Naive thymus-derived CD4-positive, alpha-beta T cell (primary cell): ENCODE results near the gene BBS9. TPM values are rescaled to one million over a fixed set of nuclear protein-coding genes. Genes with fewer than 3 reads are reported as not detected.

Experiments used
- ATAC-seq: fragments of 150-1000 bp; cut with Tn5 transposase; 2 replicates; pipeline ENCODE4 v1.10.0; 2021; ENCODE audit warnings: mild to moderate bottlenecking, moderate library complexity
- CTCF ChIA-PET: fragments of 350-600 bp; sonication (Branson Sonifier 250); formaldehyde crosslinking; loops from one replicate; lab custom pipeline; 2021; ENCODE audit warnings: antibody characterized with exemption; lab: Charles Lee
- POLR2A ChIA-PET: fragments of 350-600 bp; sonication (Branson Sonifier 250); formaldehyde crosslinking; loops from one replicate; lab custom pipeline; 2021; ENCODE audit warnings: antibody characterized with exemption, inconsistent platforms; lab: Charles Lee
- DNase-seq, 9 donors: peaks; one replicate each; pipeline versions ENCODE4 v3.0.0 to v3.0.0-alpha.2; 2020 to 2022; ENCODE audit warnings: mixed read lengths in 1 of 9
- H3K27ac ChIP-seq: one replicate; pipeline ENCODE4 v1.7.0; 2013; ENCODE audit warnings: mild to moderate bottlenecking, low read depth, low read length, moderate library complexity
- H3K27me3 ChIP-seq, 2 donors: one replicate each; pipeline ENCODE4 v1.7.0; 2013; ENCODE audit warnings: low read length in 2 of 2, mild to moderate bottlenecking in 2 of 2, moderate library complexity in 2 of 2; ENCODE audit not compliant: control insufficient read depth in 2 of 2, insufficient read depth in 2 of 2
- H3K36me3 ChIP-seq, 3 experiments: 1 replicate in 2 of 3; 2 replicates in 1 of 3; pipeline ENCODE4 v1.7.0; 2013; ENCODE audit warnings: low read length in 3 of 3, mild to moderate bottlenecking in 3 of 3, moderate library complexity in 1 of 3; ENCODE audit not compliant: insufficient read depth in 3 of 3, control insufficient read depth in 2 of 3
- H3K4me1 ChIP-seq, 2 donors: one replicate each; pipeline ENCODE4 v1.7.0; 2013; ENCODE audit warnings: low read length in 2 of 2, mild to moderate bottlenecking in 2 of 2, moderate library complexity in 1 of 2; ENCODE audit not compliant: control insufficient read depth in 2 of 2, insufficient read depth in 2 of 2
- H3K4me3 ChIP-seq: 2 replicates; pipeline ENCODE4 v1.7.0; 2013; ENCODE audit warnings: mild to moderate bottlenecking, low read length
- H3K9me3 ChIP-seq, 3 experiments: 1 replicate in 2 of 3; 2 replicates in 1 of 3; pipeline ENCODE4 v1.7.0; 2013; ENCODE audit warnings: low read length in 3 of 3; ENCODE audit not compliant: control insufficient read depth in 2 of 3
- H3K27ac Mint-ChIP-seq, 9 donors: one replicate each; pipeline ENCODE4 v1.8.0; 2020 to 2022; ENCODE audit warnings: mixed read lengths in 9 of 9, mild to moderate bottlenecking in 8 of 9, moderate library complexity in 5 of 9, inconsistent platforms in 2 of 9
- H3K27me3 Mint-ChIP-seq, 5 donors: one replicate each; pipeline ENCODE4 v1.8.0; 2021 to 2022; ENCODE audit warnings: mixed read lengths in 5 of 5, mild to moderate bottlenecking in 1 of 5
- H3K36me3 Mint-ChIP-seq, 5 donors: one replicate each; pipeline ENCODE4 v1.8.0; 2020 to 2022; ENCODE audit warnings: mixed read lengths in 5 of 5, mild to moderate bottlenecking in 3 of 5, inconsistent platforms in 1 of 5
- H3K4me1 Mint-ChIP-seq, 7 donors: one replicate each; pipeline ENCODE4 v1.8.0; 2020 to 2022; ENCODE audit warnings: mixed read lengths in 7 of 7, mild to moderate bottlenecking in 3 of 7, inconsistent platforms in 1 of 7
- H3K4me3 Mint-ChIP-seq, 10 donors: one replicate each; pipeline ENCODE4 v1.8.0; 2020 to 2022; ENCODE audit warnings: mild to moderate bottlenecking in 10 of 10, mixed read lengths in 10 of 10, moderate library complexity in 6 of 10, inconsistent platforms in 2 of 10
- H3K9me3 Mint-ChIP-seq, 11 donors: one replicate each; pipeline ENCODE4 v1.8.0; 2020 to 2022; ENCODE audit warnings: mixed read lengths in 11 of 11, mild to moderate bottlenecking in 4 of 11, inconsistent platforms in 1 of 11, moderate library complexity in 1 of 11
- intact Hi-C, 2 donors: fragments of 100-400 bp; cut with micrococcal nuclease; formaldehyde crosslinking; loops; one replicate each; pipeline ENCODE4 v1.15.1; 2023
- polyA plus RNA-seq, 2 donors: library from polyadenylated mRNA; unstranded; fragments of 300-500 nt; fragmentation: Illumina TruSeq; gene quantifications; one replicate each; pipeline ENCODE4 v1.2.3, GENCODE V29; 2021
- total RNA-seq, 6 experiments: library from RNA in 5 of 6; stranded (reverse) in 5 of 6; gene quantifications; 1 replicate in 5 of 6; 2 replicates in 1 of 6; pipeline ENCODE4 v1.2.3 and lab custom pipeline; 2021 to 2026

BBS9 gene
- total and polyA plus RNA-seq, 7 experiments from 2014 or later = 11.1 to 31.0 (median 23.2) TPM

DNA sequence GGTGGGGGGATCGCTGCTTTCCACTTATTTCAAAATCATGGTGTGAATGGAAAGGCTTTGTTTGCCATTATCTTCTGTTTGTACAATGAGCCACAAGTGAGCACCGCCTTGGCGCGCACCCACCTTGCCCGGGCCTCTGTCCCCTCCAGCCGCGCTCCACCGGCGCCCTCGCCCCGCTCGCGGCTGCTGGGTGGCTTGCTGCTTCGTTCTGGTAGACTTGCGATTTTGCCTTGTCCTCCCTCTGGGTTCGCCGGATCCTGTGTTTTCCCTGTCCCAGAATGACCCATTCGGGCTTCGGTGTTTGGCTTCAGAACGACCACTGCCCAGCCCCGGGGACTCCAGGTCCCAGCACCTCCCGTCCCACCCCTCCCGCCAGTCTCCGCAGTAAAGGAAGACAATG lies 503.0 kb downstream of the BBS9 start:
- Histone ChIP-seq H3K4me3 (no peak overlapping the region), H3K36me3 (no peaks in the 10 kb centered on the region), H3K27me3 (no peaks in the 10 kb centered on the region), H3K4me1 (no peaks in the 10 kb centered on the region), H3K27ac (no peak overlapping the region), H3K9me3 (no peaks in the 10 kb centered on the region)
- Mint-ChIP-seq H3K27me3 (no peaks in the 10 kb centered on the region), H3K36me3 (peaks cover 0 to 35% (median 5%) of the 10 kb centered on the region in 5 donors), H3K4me3 (no peak overlapping the region), H3K4me1 (no peaks in the 10 kb centered on the region), H3K27ac (no peak overlapping the region), H3K9me3 (no peaks in the 10 kb centered on the region)
- DNase-seq (no peak), ATAC-seq (no peak)
- ChIA-PET CTCF (no interaction called here), POLR2A (no interaction called here)
- intact Hi-C loops = no loop called here

DNA sequence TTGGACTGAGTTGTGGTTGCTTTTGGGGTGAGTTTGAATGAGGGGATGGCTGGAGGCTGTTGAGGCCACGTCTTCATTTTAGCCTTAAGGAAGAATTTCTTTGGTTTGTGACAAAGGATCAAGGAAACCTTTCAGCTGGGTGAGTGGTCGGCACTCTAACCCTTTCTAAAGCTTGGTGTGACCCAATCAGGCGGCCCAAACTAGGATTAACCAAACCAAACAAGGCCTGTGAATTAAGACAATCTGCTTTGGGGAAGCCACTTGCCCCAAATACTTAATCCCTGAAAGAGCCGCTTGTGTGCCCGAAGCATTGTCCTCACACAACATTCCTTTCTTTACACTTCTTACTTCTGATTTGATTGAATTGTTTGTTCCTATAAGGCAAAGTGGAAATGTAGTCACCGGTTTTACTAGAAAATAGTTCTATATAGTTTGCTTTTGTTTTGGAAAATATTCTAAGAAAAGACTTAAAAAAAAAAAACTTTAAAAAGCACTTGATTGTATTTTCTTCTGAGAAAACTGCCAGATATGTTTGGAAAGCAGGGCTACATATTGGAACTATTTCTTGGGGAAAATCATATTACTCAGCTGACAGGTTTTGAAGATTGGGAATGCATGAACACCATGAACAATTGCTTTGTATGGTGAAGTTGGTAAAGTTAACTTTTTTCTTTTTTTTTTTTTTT lies 503.6 kb downstream of the BBS9 start:
- Histone ChIP-seq H3K36me3 (no peaks in the 10 kb centered on the region), H3K9me3 (no peaks in the 10 kb centered on the region), H3K27ac (no peak overlapping the region), H3K4me1 (no peaks in the 10 kb centered on the region), H3K27me3 (no peaks in the 10 kb centered on the region), H3K4me3 (no peak overlapping the region)
- no peaks in the 10 kb centered on the region for H3K9me3 Mint-ChIP-seq
- CTCF ChIA-PET = no interaction called here
- DNase-seq (no peak), ATAC-seq (no peak)
- peaks cover 0 to 40% (median 8%) of the 10 kb centered on the region in 5 donors for H3K36me3 Mint-ChIP-seq
- H3K4me1 Mint-ChIP-seq = no peaks in the 10 kb centered on the region
- intact Hi-C loops = no loop called here
- no peaks in the 10 kb centered on the region for H3K27me3 Mint-ChIP-seq
- POLR2A ChIA-PET = no interaction called here
- H3K27ac Mint-ChIP-seq = no peak overlapping the region
- no peak overlapping the region for H3K4me3 Mint-ChIP-seq

- no peaks in the 10 kb centered on the region for H3K9me3 ChIP-seq
- Mint-ChIP-seq H3K36me3 (peaks cover 0 to 46% (median 10%) of the 10 kb centered on the region in 5 donors), H3K4me3 (no peak overlapping the region), H3K27me3 (no peaks in the 10 kb centered on the region), H3K27ac (no peak overlapping the region), H3K4me1 (peaks cover 0 to under 1% (median 0%) of the 10 kb centered on the region in 7 donors), H3K9me3 (no peaks in the 10 kb centered on the region)
- no peak for DNase-seq
- H3K27me3 ChIP-seq = no peaks in the 10 kb centered on the region
- no peaks in the 10 kb centered on the region for H3K4me1 ChIP-seq
- no peak overlapping the region for H3K27ac ChIP-seq
- H3K4me3 ChIP-seq = no peak overlapping the region
- CTCF ChIA-PET = no interaction called here
- no peak for ATAC-seq
- POLR2A ChIA-PET = no interaction called here
- intact Hi-C loops = no loop called here
- no peaks in the 10 kb centered on the region for H3K36me3 ChIP-seq
Measured at GRCh38 chr7:33634606-33635005, 505.2 kb downstream of the BBS9 start.

DNA sequence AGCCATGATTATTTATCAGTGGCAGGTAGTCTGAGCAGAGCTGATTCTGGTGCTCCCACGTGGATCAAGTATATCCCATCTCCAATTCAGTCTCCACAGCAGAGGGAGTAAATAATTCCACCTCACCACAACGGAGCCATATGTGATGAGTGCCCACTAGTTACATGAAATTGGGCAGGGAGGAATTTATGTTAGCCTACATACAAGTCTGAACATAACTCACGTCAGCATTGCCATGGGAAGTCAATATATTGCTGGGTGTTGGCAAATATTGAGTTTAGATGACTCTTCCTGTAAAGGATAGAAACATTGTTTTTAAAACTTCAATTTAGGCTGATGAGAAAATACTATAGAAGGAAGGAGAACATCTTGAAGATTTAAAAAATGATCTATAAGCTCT lies 507.0 kb downstream of the BBS9 start:
- CTCF ChIA-PET = no interaction called here

GRCh38 chr7:33639552-33640197 lies 510.3 kb downstream of the BBS9 start:
- peaks cover 0 to 23% (median 0%) of the 10 kb centered on the region in 7 donors for H3K4me1 Mint-ChIP-seq
- DNase-seq (no peak), ATAC-seq (no peak)
- Histone ChIP-seq H3K9me3 (no peaks in the 10 kb centered on the region), H3K27ac (no peak overlapping the region), H3K4me1 (no peaks in the 10 kb centered on the region), H3K36me3 (no peaks in the 10 kb centered on the region), H3K27me3 (no peaks in the 10 kb centered on the region), H3K4me3 (no peak overlapping the region)
- H3K4me3 Mint-ChIP-seq = no peak overlapping the region
- no peaks in the 10 kb centered on the region for H3K27me3 Mint-ChIP-seq
- H3K27ac Mint-ChIP-seq = no peak overlapping the region
- peaks cover 0 to 62% (median 32%) of the 10 kb centered on the region in 5 donors for H3K36me3 Mint-ChIP-seq
- peaks cover 0 to 1% (median 0%) of the 10 kb centered on the region in 11 donors for H3K9me3 Mint-ChIP-seq
- intact Hi-C loops = no loop called here
- CTCF ChIA-PET = interaction anchor here (0.5 kb wide), 1 partner anchor 452 kb away, joined by 4 read pairs; no protein-coding TSS in a partner anchor
- POLR2A ChIA-PET = no interaction called here

More for the DNA sequence above, 507.0 kb downstream of the BBS9 start:
- ATAC-seq = no peak
- no peaks in the 10 kb centered on the region for H3K36me3 ChIP-seq
- no peaks in the 10 kb centered on the region for H3K9me3 ChIP-seq
- H3K27me3 ChIP-seq = no peaks in the 10 kb centered on the region
- no peak for DNase-seq
- H3K27ac ChIP-seq = no peak overlapping the region
- intact Hi-C loops = no loop called here
- peaks cover 0 to 8% (median 0%) of the 10 kb centered on the region in 7 donors for H3K4me1 Mint-ChIP-seq
- H3K4me3 Mint-ChIP-seq = no peak overlapping the region
- POLR2A ChIA-PET = no interaction called here
- H3K27ac Mint-ChIP-seq = no peak overlapping the region
- peaks cover 0 to 50% (median 12%) of the 10 kb centered on the region in 5 donors for H3K36me3 Mint-ChIP-seq
- no peaks in the 10 kb centered on the region for H3K9me3 Mint-ChIP-seq
- H3K4me3 ChIP-seq = no peak overlapping the region
- no peaks in the 10 kb centered on the region for H3K27me3 Mint-ChIP-seq
- H3K4me1 ChIP-seq = no peaks in the 10 kb centered on the region

DNA sequence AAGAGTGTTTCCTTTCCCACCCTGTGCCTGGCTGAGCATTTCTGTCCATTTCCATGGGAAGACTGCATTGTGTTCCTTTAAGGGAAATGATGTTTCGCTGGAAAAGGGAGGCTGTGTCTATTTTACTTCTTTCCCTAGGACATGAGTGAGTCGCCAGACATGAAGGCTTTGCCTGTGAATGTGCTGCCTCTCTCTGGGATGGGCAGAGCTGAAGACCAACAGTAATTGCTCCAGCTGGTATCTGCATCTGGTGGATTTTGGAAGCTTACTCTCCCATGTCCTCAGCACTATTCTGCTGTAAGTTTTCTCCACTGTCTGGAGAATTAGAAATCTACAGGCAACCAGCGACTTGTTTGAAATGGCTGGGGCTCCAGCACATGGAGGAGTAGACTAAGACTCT lies 511.4 kb downstream of the BBS9 start:
- CTCF ChIA-PET = no interaction called here

More for the DNA sequence above, 511.4 kb downstream of the BBS9 start:
- no peaks in the 10 kb centered on the region for H3K4me1 ChIP-seq
- Mint-ChIP-seq H3K27me3 (no peaks in the 10 kb centered on the region), H3K4me1 (peaks cover 0 to 23% (median 0%) of the 10 kb centered on the region in 7 donors), H3K9me3 (peaks cover 0 to 1% (median 0%) of the 10 kb centered on the region in 11 donors), H3K4me3 (no peak overlapping the region), H3K36me3 (peaks cover 0 to 73% (median 32%) of the 10 kb centered on the region in 5 donors), H3K27ac (no peak overlapping the region)
- POLR2A ChIA-PET = no interaction called here
- no peak overlapping the region for H3K4me3 ChIP-seq
- H3K27ac ChIP-seq = no peak overlapping the region
- no peak for ATAC-seq
- no peaks in the 10 kb centered on the region for H3K36me3 ChIP-seq
- no peaks in the 10 kb centered on the region for H3K9me3 ChIP-seq
- no peaks in the 10 kb centered on the region for H3K27me3 ChIP-seq
- no peak for DNase-seq
- intact Hi-C loops = no loop called here
